T-cell (primary cell): ENCODE data around the gene RAPGEF2. TPM values are rescaled to one million over a fixed set of nuclear protein-coding genes. Genes with fewer than 3 reads are reported as not detected.

Source experiments
- ATAC-seq, 4 experiments: fragments of 200-7000 bp in 3 of 4; fragments of 150-1000 bp in 1 of 4; cut with Tn5 transposase; replicated peaks in 1 of 4; 1 replicate in 3 of 4; 2 replicates in 1 of 4; pipeline ENCODE4 v1.10.0; 2021; ENCODE audit warnings: moderate library complexity in 3 of 4, mild to moderate bottlenecking in 2 of 4, moderate number of reproducible peaks in 1 of 4
- CTCF ChIA-PET, 2 donors: fragments of 300-600 bp; sonication (Branson Sonifier 250); formaldehyde crosslinking; loops; one replicate each; lab custom pipeline; 2022; ENCODE audit warnings: antibody characterized with exemption in 2 of 2; lab: Charles Lee
- POLR2A ChIA-PET, 2 donors: fragments of 300-600 bp; sonication (Branson Sonifier 250); formaldehyde crosslinking; loops; one replicate each; lab custom pipeline; 2022; ENCODE audit warnings: antibody characterized with exemption in 2 of 2; lab: Charles Lee
- DNase-seq, 35 experiments: peaks; one replicate each; pipeline versions ENCODE4 v3.0.0 to v3.0.0-alpha.2; 2013 to 2023
- H3K27ac ChIP-seq: one replicate; pipeline ENCODE4 v1.5.1; 2013; ENCODE audit warnings: low read length
- H3K27me3 ChIP-seq, 2 experiments: replicated peaks in 1 of 2; 1 replicate in 1 of 2; 2 replicates in 1 of 2; pipeline versions ENCODE4 v1.6.1 to v1.7.0; 2013; ENCODE audit warnings: low read length in 1 of 2, mixed read lengths in 1 of 2; ENCODE audit not compliant: control insufficient read depth in 2 of 2, insufficient read depth in 2 of 2; ENCODE audit errors: extremely low read depth in 1 of 2
- H3K36me3 ChIP-seq, 2 donors: 1 replicate in 1 of 2; 2 replicates in 1 of 2; pipeline versions ENCODE4 v1.6.1 to v1.7.0; 2013; ENCODE audit warnings: low read length in 1 of 2; ENCODE audit not compliant: control insufficient read depth in 2 of 2, insufficient read depth in 1 of 2; ENCODE audit errors: extremely low read depth in 1 of 2
- H3K4me1 ChIP-seq, 2 experiments: 1 replicate in 1 of 2; 2 replicates in 1 of 2; pipeline versions ENCODE4 v1.6.1 to v1.7.0; 2013; ENCODE audit warnings: low read length in 2 of 2, mixed read lengths in 1 of 2; ENCODE audit not compliant: insufficient read depth in 2 of 2, control insufficient read depth in 1 of 2; ENCODE audit errors: extremely low read depth in 1 of 2
- H3K4me3 ChIP-seq, 2 donors: 1 replicate in 1 of 2; 2 replicates in 1 of 2; pipeline versions ENCODE4 v1.5.1 to v1.7.0; 2013; ENCODE audit warnings: mild to moderate bottlenecking in 2 of 2, low read length in 1 of 2, moderate library complexity in 1 of 2; ENCODE audit not compliant: control insufficient read depth in 1 of 2; ENCODE audit errors: extremely low read depth in 1 of 2
- H3K9me3 ChIP-seq: 2 replicates; pipeline ENCODE4 v1.7.0; 2013
- H3K27ac Mint-ChIP-seq, 2 donors: one replicate each; pipeline ENCODE4 v1.8.0; 2020 to 2021; ENCODE audit warnings: mild to moderate bottlenecking in 2 of 2, mixed read lengths in 2 of 2
- H3K27me3 Mint-ChIP-seq, 2 donors: one replicate each; pipeline ENCODE4 v1.8.0; 2021 to 2022; ENCODE audit warnings: mixed read lengths in 2 of 2
- H3K36me3 Mint-ChIP-seq: one replicate; pipeline ENCODE4 v1.8.0; 2021; ENCODE audit warnings: mixed read lengths
- H3K4me1 Mint-ChIP-seq, 3 donors: one replicate each; pipeline ENCODE4 v1.8.0; 2020 to 2022; ENCODE audit warnings: mixed read lengths in 3 of 3, mild to moderate bottlenecking in 1 of 3
- H3K4me3 Mint-ChIP-seq, 3 donors: one replicate each; pipeline ENCODE4 v1.8.0; 2020 to 2022; ENCODE audit warnings: mild to moderate bottlenecking in 3 of 3, mixed read lengths in 3 of 3, moderate library complexity in 3 of 3
- H3K9me3 Mint-ChIP-seq, 3 donors: one replicate each; pipeline ENCODE4 v1.8.0; 2020 to 2022; ENCODE audit warnings: mixed read lengths in 3 of 3
- WGBS: methylation state at CpG from one replicate; pipeline ENCODE4 v1.1.5; 2013; ENCODE audit warnings: missing lambda C conversion rate; ENCODE audit not compliant: insufficient coverage; 5-methylcytosine and 5-hydroxymethylcytosine counted together
- total RNA-seq, 35 experiments: library from RNA in 6 of 35; stranded (reverse) in 6 of 35; fragments of 120-200 nt in 1 of 35; gene quantifications; one replicate each; pipeline versions ENCODE4 v1.2.1 to v1.2.4 and lab custom pipeline; 2013 to 2026

The RAPGEF2 gene
- total RNA-seq, 5 donors from 2014 or later (not counting 1 experiment from before 2014, with no cell fraction given) = 16.8 to 28.5 (median 26.4) TPM

DNA sequence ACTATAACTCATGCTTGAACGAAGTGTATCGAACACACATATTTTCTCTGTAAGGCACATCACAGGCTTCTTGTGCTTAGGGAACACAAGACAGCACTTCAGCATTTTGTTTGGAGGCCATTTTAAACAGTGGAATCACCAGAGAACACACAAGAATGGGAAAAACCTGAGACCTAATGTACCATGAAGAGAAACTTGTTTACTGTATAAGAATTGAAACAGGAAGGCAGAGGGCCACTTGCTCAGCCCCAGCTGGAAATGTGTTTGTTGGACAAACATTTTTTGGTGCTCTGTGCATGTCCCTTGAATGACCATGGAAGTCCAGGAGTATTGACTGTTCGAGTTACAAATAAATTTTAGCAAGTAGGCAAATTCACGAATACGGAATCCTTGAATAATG, 47.5 kb downstream of the RAPGEF2 start:
- ChIA-PET CTCF (no interaction called here), POLR2A (interaction anchor here in 1 of 2 donors (0.5 kb wide), 1 partner anchor 19 kb away, joined by 3 read pairs; no protein-coding TSS in a partner anchor)
- no peaks in the 10 kb centered on the region for H3K36me3 ChIP-seq
- H3K27me3 ChIP-seq = no peaks in the 10 kb centered on the region
- Mint-ChIP-seq H3K4me3 (no peak overlapping the region), H3K4me1 (peaks cover 0 to 26% (median 25%) of the 10 kb centered on the region in 3 donors), H3K9me3 (no peaks in the 10 kb centered on the region), H3K27ac (no peak overlapping the region), H3K36me3 (no peaks in the 10 kb centered on the region), H3K27me3 (no peaks in the 10 kb centered on the region)
- DNase-seq (no peak), ATAC-seq (no peak)
- H3K27ac ChIP-seq = no peak overlapping the region
- H3K4me1 ChIP-seq = no peaks in the 10 kb centered on the region
- no peak overlapping the region for H3K4me3 ChIP-seq
- H3K9me3 ChIP-seq = no peaks in the 10 kb centered on the region
- 90% methylated on average over 3 of the region's 5 CpGs for WGBS

- CTCF ChIA-PET = no interaction called here
- H3K27ac ChIP-seq = no peak overlapping the region
Observed at GRCh38 chr4:159150821-159151390, 48.0 kb downstream of the RAPGEF2 start.

GRCh38 chr4:159151689-159152088, 48.8 kb downstream of the RAPGEF2 start:
- Histone ChIP-seq H3K9me3 (no peaks in the 10 kb centered on the region), H3K27ac (no peak overlapping the region), H3K4me3 (no peak overlapping the region), H3K36me3 (no peaks in the 10 kb centered on the region), H3K27me3 (no peaks in the 10 kb centered on the region), H3K4me1 (no peaks in the 10 kb centered on the region)
- Mint-ChIP-seq H3K4me1 (peaks cover 0 to 23% (median 21%) of the 10 kb centered on the region in 3 donors), H3K36me3 (no peaks in the 10 kb centered on the region), H3K27me3 (no peaks in the 10 kb centered on the region), H3K9me3 (no peaks in the 10 kb centered on the region), H3K4me3 (no peak overlapping the region), H3K27ac (no peak overlapping the region)
- WGBS = 100% methylated on average over 1 of the region's 1 CpG
- ChIA-PET CTCF (no interaction called here), POLR2A (interaction anchor here in 1 of 2 donors (0.7 kb wide), 1 partner anchor 426 kb away, joined by 9 read pairs; no protein-coding TSS in a partner anchor)
- ATAC-seq = no peak
- DNase-seq = no peak

More at GRCh38 chr4:159150821-159151390, 48.0 kb downstream of the RAPGEF2 start:
- 70% methylated on average over 2 of the region's 4 CpGs for WGBS
- Histone ChIP-seq H3K9me3 (no peaks in the 10 kb centered on the region), H3K27me3 (no peaks in the 10 kb centered on the region), H3K4me1 (no peaks in the 10 kb centered on the region), H3K36me3 (no peaks in the 10 kb centered on the region), H3K4me3 (no peak overlapping the region)
- POLR2A ChIA-PET = interaction anchor here in 1 of 2 donors (0.5 kb wide), 1 partner anchor 19 kb away, joined by 3 read pairs; no protein-coding TSS in a partner anchor
- DNase-seq = no peak
- no peak for ATAC-seq
- Mint-ChIP-seq H3K4me1 (peaks cover 0 to 23% (median 21%) of the 10 kb centered on the region in 3 donors), H3K27me3 (no peaks in the 10 kb centered on the region), H3K4me3 (no peak overlapping the region), H3K9me3 (no peaks in the 10 kb centered on the region), H3K36me3 (no peaks in the 10 kb centered on the region), H3K27ac (no peak overlapping the region)

DNA sequence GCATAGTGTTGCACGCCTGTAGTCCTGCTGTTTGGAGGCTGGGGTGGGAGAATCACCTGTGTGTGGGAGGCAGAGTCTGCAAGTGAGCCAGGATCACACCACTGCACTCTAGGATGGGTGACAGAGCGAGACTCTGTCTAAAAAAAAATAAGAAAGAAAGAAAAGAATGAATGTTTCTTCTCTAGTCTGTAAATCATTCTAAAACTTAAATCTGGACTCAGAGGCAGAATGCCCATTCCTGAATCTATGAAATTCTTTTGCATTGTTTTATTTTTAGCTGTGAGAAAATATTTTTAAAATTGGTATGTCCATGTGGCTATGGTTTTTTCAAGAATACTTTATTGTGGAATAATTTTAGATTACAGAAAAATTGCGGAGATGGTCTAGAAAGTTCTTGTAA, 49.3 kb downstream of the RAPGEF2 start:
- H3K9me3 Mint-ChIP-seq = no peaks in the 10 kb centered on the region
- H3K36me3 ChIP-seq = no peaks in the 10 kb centered on the region
- no peaks in the 10 kb centered on the region for H3K27me3 ChIP-seq
- no peaks in the 10 kb centered on the region for H3K9me3 ChIP-seq
- ChIA-PET CTCF (no interaction called here), POLR2A (interaction anchor here in 1 of 2 donors (0.7 kb wide), 1 partner anchor 427 kb away, joined by 9 read pairs; no protein-coding TSS in a partner anchor)
- no peak overlapping the region for H3K27ac ChIP-seq
- no peaks in the 10 kb centered on the region for H3K27me3 Mint-ChIP-seq
- ATAC-seq = no peak
- peaks cover 0 to 23% (median 21%) of the 10 kb centered on the region in 3 donors for H3K4me1 Mint-ChIP-seq
- H3K27ac Mint-ChIP-seq = no peak overlapping the region
- H3K4me3 Mint-ChIP-seq = no peak overlapping the region
- H3K4me1 ChIP-seq = no peaks in the 10 kb centered on the region
- no peaks in the 10 kb centered on the region for H3K36me3 Mint-ChIP-seq
- no peak overlapping the region for H3K4me3 ChIP-seq
- no CpG with 5 or more reads among the region's 3 CpGs for WGBS
- no peak for DNase-seq

DNA sequence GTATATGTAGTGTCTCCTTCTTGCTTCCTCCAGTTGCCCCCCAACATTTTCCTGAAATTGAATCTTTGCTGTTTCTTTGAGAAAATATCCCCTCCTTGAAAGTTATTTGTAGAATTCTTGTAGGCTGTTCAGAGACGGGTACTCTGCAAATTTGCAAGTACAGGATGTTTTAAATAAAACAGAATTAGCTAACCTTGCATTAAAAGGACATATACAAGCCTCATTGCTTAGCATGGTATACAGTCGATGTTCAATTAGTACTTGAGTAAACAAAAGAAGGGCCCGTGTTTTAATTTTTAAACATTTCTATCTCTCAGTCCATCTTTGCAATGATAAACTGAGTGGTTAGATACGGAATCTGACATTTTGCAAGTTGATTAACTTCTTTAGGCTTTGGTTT, 50.8 kb downstream of the RAPGEF2 start:
- no peaks in the 10 kb centered on the region for H3K9me3 Mint-ChIP-seq
- Histone ChIP-seq H3K36me3 (no peaks in the 10 kb centered on the region), H3K27ac (no peak overlapping the region), H3K27me3 (no peaks in the 10 kb centered on the region), H3K4me3 (no peak overlapping the region), H3K9me3 (no peaks in the 10 kb centered on the region), H3K4me1 (no peaks in the 10 kb centered on the region)
- WGBS = no CpG with 5 or more reads among the region's 4 CpGs
- no peak overlapping the region for H3K4me3 Mint-ChIP-seq
- ChIA-PET POLR2A (interaction anchor here in 1 of 2 donors (0.5 kb wide), 1 partner anchor 14 kb away, joined by 3 read pairs; no protein-coding TSS in a partner anchor), CTCF (no interaction called here)
- no peak overlapping the region for H3K27ac Mint-ChIP-seq
- H3K36me3 Mint-ChIP-seq = no peaks in the 10 kb centered on the region
- ATAC-seq (no peak), DNase-seq (no peak)
- peaks cover 0 to 27% (median 24%) of the 10 kb centered on the region in 3 donors for H3K4me1 Mint-ChIP-seq
- no peaks in the 10 kb centered on the region for H3K27me3 Mint-ChIP-seq

DNA sequence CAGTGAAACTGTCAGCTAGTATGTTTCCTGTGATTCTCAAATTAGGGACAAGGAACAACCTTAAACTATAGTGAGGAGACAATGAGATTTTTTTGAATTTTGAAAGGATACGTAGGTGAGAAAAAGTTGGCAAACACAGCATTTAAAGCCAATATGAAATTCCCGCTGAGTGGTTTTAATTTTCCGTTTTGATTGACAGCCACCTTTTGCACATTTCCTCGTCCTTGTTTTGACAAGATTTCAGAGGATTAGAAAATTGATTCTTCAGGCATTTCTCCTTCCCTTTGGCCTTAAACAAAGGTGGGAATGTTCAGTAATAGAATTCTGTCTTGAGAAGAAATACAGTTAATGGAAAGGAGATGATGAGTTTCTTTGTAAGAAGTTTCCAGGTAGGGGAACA, 52.2 kb downstream of the RAPGEF2 start:
- Mint-ChIP-seq H3K4me3 (no peak overlapping the region), H3K4me1 (peaks cover 0 to 26% (median 23%) of the 10 kb centered on the region in 3 donors), H3K9me3 (no peaks in the 10 kb centered on the region), H3K27ac (no peak overlapping the region), H3K36me3 (no peaks in the 10 kb centered on the region), H3K27me3 (no peaks in the 10 kb centered on the region)
- WGBS = 100% methylated on average over 2 of the region's 4 CpGs
- Histone ChIP-seq H3K4me3 (no peak overlapping the region), H3K27me3 (no peaks in the 10 kb centered on the region), H3K9me3 (no peaks in the 10 kb centered on the region), H3K4me1 (no peaks in the 10 kb centered on the region), H3K36me3 (no peaks in the 10 kb centered on the region), H3K27ac (no peak overlapping the region)
- ChIA-PET POLR2A (no interaction called here), CTCF (no interaction called here)
- no peak for ATAC-seq
- no peak for DNase-seq
